Measurements from ENCODE around the gene CYBA.
"Not testable (repeated sequence)": the region's sequence is repeated elsewhere in the genome, so short reads cannot be mapped to it uniquely, and the experiment has no call there.

Gene CYBA

DNA sequence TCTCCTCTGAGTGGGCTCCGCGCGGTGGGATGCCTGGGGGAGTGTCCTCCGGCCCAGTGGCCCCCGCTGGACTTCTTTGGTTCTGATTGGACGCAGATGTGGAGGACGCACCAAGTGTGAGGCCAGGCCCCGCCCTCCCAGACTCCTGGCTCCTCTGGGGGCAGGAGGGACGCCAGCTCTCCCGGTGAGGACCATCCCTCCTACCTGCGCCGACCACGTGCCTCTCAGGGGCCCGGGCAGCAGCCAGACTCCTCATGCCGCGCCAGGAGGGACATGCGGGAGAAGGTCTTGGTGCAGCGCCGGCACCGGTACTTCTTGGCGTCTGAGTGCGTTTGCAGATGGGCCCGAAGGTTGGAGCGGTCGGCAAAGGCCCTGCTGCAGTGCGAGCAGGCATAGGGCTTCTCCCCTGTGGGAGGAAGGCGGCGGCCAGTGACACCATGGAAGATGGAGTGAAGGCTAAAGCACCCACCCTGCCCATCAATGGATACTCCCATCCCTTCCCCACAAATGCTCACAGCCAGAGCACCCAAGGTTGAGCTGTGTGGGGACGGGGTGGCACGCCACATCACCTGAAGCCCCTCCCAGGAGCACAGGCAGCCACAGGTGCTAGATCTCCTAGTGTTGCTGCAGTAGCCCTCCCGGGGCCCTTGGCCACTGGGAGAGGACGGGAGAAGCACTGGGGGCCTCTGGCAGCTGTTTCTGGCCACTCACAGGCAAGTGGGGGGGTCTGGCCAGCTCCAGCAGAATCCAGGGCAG lies 27.5 kb upstream of the CYBA start:
- TF ChIP-seq, protein P1, sequence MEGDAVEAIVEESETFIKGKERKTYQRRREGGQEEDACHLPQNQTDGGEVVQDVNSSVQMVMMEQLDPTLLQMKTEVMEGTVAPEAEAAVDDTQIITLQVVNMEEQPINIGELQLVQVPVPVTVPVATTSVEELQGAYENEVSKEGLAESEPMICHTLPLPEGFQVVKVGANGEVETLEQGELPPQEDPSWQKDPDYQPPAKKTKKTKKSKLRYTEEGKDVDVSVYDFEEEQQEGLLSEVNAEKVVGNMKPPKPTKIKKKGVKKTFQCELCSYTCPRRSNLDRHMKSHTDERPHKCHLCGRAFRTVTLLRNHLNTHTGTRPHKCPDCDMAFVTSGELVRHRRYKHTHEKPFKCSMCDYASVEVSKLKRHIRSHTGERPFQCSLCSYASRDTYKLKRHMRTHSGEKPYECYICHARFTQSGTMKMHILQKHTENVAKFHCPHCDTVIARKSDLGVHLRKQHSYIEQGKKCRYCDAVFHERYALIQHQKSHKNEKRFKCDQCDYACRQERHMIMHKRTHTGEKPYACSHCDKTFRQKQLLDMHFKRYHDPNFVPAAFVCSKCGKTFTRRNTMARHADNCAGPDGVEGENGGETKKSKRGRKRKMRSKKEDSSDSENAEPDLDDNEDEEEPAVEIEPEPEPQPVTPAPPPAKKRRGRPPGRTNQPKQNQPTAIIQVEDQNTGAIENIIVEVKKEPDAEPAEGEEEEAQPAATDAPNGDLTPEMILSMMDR (IDR thresholded peaks at IDR 0.05; ENCODE audit: low read depth, low read length): no peak
- DNase-seq (ENCODE audit: extremely low read depth, low read depth): no peak

DNA sequence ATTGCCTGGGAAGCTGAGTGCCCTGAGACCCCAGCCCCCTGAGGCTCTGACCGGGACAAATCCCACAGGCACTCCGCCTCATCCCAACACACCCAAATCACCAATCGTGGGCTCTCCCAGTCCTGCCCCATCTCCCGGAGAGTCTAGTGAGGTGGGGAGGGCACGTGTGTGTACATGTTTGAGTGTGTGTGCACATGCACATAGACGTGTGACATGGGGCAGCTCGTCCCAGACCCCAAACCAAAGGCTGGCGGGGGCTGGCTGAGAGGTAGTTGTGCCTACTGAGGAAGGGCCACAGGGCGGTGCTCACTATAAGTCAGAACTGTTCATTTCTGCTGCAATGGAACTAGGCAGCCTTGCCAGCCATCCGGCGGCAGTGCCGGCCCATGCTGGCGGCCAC lies 26.9 kb upstream of the CYBA start:
- TF ChIP-seq, protein P1 (IDR thresholded peaks at IDR 0.05; ENCODE audit: low read depth, low read length): no peak
- no peak for DNase-seq (ENCODE audit: extremely low read depth, low read depth)

DNA sequence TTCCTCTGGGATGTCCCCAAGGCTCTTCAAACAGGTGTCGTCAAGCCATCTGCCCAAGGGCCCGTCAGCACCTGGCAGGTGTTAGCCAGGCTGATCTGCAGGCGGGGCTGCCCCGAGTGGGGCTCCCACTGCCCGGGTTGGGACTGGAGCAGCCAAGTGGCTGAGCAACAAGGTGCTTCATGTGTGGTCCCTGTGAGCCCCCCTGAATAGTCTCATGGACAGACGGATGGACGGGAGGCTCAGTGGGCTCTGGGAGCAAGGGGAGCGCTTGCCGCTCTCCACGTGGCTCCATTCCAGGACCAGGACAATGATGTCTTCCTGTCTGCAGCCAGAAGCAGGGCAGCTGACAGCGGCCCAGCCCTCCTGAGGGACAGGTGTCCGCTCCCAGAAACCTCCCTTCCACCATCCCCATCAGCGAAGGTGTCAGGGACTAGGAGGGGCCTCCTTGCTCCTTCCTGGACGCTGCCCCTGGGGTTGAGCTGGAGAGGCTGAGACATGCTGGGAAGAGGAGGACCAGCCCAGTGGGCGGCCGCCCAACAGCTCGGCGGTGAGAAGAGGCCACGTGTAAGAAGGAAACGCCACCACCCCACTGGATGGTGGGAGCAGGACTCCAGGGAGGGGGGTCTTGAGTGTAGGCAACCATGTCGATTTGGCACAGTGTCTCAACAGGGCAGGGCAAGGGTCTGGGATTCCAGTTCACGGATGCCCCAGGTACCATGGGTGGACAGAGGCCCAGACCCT lies 25.8 kb upstream of the CYBA start:
- DNase-seq (ENCODE audit: extremely low read depth, low read depth): no peak
- TF ChIP-seq, protein P1 (IDR thresholded peaks at IDR 0.05; ENCODE audit: low read depth, low read length): no peak

DNA sequence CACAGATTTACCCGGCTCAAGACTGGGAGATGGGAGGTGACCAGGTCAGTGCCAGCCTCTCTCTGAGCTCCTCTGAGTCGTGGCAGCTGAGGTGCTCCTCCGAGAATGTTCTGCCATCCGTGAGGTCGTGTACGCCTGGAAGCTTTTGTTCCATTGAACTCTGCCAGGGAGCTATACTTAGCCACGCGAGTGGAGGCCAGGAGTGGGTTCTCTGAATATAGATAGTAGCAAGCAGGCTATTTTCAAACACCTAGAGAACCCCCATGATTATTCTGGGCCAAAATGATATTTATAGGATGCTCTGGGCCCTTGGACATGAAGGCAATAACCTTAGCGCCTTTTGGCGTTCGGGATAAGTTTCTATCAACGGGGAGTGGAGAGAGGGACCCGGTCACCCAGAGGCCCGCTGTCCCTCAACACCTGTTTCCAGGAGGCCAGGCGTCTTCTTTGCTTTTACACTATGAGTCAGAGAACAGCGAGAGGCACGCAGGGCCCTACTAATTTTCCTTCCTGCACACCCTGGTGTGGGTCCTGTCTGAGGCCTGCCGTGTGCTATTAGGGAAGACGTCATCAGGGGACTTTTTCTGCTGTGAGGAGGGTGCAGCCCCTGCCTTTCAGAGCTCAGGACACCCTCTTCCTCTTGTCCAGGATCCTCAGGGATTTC lies 23.0 kb upstream of the CYBA start:
- DNase-seq (ENCODE audit: extremely low read depth, low read depth): no peak
- TF ChIP-seq, protein P1 (IDR thresholded peaks at IDR 0.05; ENCODE audit: low read depth, low read length): no peak

DNA sequence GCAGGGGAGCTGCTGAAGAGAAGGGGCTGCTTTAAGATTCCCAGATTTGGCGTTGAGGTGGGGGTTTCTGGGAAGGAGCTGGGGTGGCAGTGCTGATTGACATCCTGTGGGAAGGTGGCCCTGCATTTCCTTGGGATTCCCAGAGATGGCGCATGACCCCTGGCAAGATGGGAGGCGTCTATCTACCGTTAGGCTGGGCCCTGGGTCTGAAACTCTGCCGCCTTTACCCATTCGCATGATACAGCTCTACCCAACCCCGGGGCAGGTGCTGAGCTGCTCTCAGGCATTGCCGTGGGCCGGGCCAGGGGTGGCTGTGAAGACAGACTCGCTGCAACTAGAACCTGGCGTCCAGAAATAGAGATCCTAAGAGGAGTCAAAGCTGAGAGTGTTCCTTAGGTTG lies 21.9 kb upstream of the CYBA start:
- TF ChIP-seq, protein P1 (IDR thresholded peaks at IDR 0.05; ENCODE audit: low read depth, low read length): peak; percentile 4
- DNase-seq (ENCODE audit: extremely low read depth, low read depth): no peak

DNA sequence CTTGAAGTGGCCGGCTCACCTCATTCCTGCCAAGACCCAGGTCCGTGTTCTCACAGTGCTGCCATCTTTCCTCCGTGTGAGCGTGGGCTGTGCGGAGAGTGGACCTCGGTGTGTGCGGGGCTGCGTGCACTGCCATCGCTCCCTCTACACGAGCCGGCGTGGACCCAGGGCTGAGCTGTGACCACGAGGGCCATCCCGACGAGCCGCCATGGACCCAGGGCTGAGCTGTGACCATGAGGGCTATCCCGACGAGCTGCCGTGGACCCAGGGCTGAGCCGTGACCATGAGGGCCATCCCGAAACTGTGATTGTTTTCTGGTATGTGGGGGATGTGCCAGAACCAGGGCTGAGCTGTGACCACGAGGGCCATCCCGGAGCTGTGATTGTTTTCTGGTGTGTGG lies 21.0 kb upstream of the CYBA start:
- DNase-seq (ENCODE audit: extremely low read depth, low read depth): no peak
- TF ChIP-seq, protein P1 (IDR thresholded peaks at IDR 0.05; ENCODE audit: low read depth, low read length): no peak

DNA sequence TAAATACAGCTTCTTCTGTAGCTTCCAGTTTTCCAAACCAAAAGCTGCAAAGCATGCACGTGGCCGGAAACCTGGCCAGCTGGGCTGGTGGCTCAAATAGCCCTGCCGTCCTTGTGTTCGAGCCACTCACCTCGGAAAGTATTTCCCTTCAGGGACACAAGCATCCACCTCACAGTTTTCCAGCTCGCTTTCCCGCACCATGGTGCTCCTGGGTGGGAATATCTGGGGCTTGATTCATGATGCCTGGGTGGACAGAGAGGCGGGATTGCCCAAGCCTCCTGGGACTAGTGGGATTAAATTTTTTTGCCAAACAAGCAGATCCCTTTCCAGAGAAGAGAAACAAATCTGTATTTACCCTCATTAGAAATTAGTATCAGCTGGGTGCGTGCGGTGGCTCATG lies 19.1 kb upstream of the CYBA start:
- DNase-seq (ENCODE audit: extremely low read depth, low read depth): peak; percentile 44
- TF ChIP-seq, protein P1 (IDR thresholded peaks at IDR 0.05; ENCODE audit: low read depth, low read length): no peak

DNA sequence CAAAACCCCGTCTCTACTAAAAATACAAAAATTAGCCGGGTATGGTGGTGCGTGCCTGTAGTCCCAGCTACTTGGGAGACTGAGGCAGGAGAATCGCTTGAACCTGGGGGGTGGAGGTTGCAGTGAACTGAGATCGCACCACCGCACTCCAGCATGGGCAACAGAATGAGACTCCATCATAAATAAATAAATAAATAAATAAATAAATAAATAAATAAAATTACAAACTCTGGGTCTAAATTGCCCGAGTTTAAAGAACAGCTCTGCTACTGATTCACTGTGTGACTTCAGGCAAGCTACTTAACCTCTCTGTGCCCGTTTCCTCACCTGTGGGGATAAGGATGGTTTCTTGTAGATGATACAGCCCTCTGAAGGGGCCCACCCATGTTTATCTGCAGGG lies 18.6 kb upstream of the CYBA start:
- not testable (repeated sequence) for DNase-seq (ENCODE audit: extremely low read depth, low read depth)

All from AG09319 (cell line).